ENCODE results near the gene IL26. TPM values are rescaled to one million over a fixed set of nuclear protein-coding genes. Genes with fewer than 3 reads are reported as not detected.

The IL26 gene
- total RNA-seq, 4 donors from 2014 or later = not detected

DNA sequence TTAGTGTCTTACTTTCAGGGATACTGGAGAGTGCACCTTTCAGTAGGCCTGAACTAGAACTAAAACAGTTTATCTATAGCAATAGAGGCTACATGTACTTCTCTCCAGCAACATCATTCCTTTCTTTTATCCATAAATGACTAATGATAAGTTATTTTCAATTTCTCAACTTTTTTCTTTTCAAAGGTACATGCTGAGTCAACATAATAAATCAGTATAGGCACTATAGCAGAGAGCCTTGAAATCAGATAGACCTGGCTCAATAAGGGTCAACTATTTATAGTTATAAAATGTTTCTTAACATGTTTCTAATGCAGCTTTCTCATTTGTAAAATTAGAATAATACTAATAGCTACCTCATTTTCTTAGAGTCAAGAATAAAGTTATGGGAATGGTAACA is 22.2 kb upstream of the IL26 start:
- peaks cover 4% of the 10 kb centered on the region for H3K27me3 ChIP-seq
- H3K4me1 ChIP-seq = peaks cover 0 to 24% (median 8%) of the 10 kb centered on the region in 3 donors
- no peak overlapping the region for H3K27ac ChIP-seq
- H3K36me3 ChIP-seq = no peaks in the 10 kb centered on the region
- TF ChIP-seq CTCF (IDR thresholded peaks at IDR 0.05) (no peak), POLR2AphosphoS5 (IDR thresholded peaks at IDR 0.05) (no peak), POLR2A (IDR thresholded peaks at IDR 0.05) (no peak), EP300 (IDR thresholded peaks at IDR 0.05) (no peak)
- H3K4me3 ChIP-seq = no peak overlapping the region
- no peaks in the 10 kb centered on the region for H3K9me3 ChIP-seq
- ATAC-seq = no peak

GRCh38 chr12:68246350-68246749 is 20.7 kb upstream of the IL26 start:
- no peak for ATAC-seq
- peak overlapping the region in 3 of 4 donors; percentile 59 to 66 (median 59) for H3K27ac ChIP-seq

GRCh38 chr12:68245180-68246021 is 19.8 kb upstream of the IL26 start:
- peaks cover 0 to 37% (median 16%) of the 10 kb centered on the region in 3 donors for H3K4me1 ChIP-seq
- no peak for ATAC-seq
- H3K36me3 ChIP-seq = no peaks in the 10 kb centered on the region
- no peaks in the 10 kb centered on the region for H3K27me3 ChIP-seq
- WGBS, 2 donors (ENCODE audit: low coverage in 1 of 2) = 0 to 6% methylated on average over 4 to 6 of the region's 6 CpGs
- no peaks in the 10 kb centered on the region for H3K9me3 ChIP-seq
- TF ChIP-seq EP300 (IDR thresholded peaks at IDR 0.05) (no peak), POLR2A (IDR thresholded peaks at IDR 0.05) (no peak), CTCF (IDR thresholded peaks at IDR 0.05) (no peak), POLR2AphosphoS5 (IDR thresholded peaks at IDR 0.05) (no peak)
- H3K4me3 ChIP-seq = peak overlapping the region; percentile 41 to 46
- peak overlapping the region; percentile 16 to 66 (median 59) for H3K27ac ChIP-seq

More at GRCh38 chr12:68246350-68246749, 20.7 kb upstream of the IL26 start:
- WGBS, 2 donors (ENCODE audit: low coverage in 1 of 2) = 52 to 82% methylated on average over 2 to 6 of the region's 6 CpGs
- no peak overlapping the region for H3K4me3 ChIP-seq
- H3K4me1 ChIP-seq = peaks cover 0 to 27% (median 11%) of the 10 kb centered on the region in 3 donors
- H3K27me3 ChIP-seq = no peaks in the 10 kb centered on the region
- TF ChIP-seq POLR2A (IDR thresholded peaks at IDR 0.05) (no peak), POLR2AphosphoS5 (IDR thresholded peaks at IDR 0.05) (no peak), CTCF (IDR thresholded peaks at IDR 0.05) (no peak), EP300 (IDR thresholded peaks at IDR 0.05) (no peak)
- H3K9me3 ChIP-seq = no peaks in the 10 kb centered on the region
- H3K36me3 ChIP-seq = no peaks in the 10 kb centered on the region

DNA sequence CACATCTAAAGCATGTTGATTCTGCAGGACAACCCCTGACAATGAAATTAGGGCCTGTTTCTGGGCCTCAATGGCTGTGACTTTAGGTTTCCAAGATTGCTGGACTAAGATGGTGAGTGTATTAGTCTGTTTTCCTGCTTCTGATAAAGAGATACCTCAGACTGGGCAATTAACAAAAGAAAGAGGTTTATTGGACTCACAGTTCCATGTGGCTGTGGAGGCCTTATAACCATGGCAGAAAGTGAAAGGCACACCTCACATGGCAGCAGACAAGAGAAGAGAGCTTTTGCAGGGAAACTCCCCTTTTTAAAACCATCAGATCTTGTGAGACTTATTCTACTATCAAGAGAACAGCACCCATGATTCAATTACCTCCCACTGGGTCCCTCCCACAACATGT is 17.2 kb upstream of the IL26 start:
- Histone ChIP-seq H3K27me3 (no peaks in the 10 kb centered on the region), H3K9me3 (no peaks in the 10 kb centered on the region), H3K4me1 (peaks cover 0 to 47% (median 16%) of the 10 kb centered on the region in 3 donors), H3K27ac (no peak overlapping the region), H3K36me3 (no peaks in the 10 kb centered on the region), H3K4me3 (no peak overlapping the region)
- TF ChIP-seq POLR2A (IDR thresholded peaks at IDR 0.05) (no peak), CTCF (IDR thresholded peaks at IDR 0.05) (no peak), EP300 (IDR thresholded peaks at IDR 0.05) (no peak), POLR2AphosphoS5 (IDR thresholded peaks at IDR 0.05) (no peak)
- no peak for ATAC-seq

- ATAC-seq = peak; percentile 47
- H3K4me1 ChIP-seq = peaks cover 0 to 58% (median 20%) of the 10 kb centered on the region in 3 donors
Measured at GRCh38 chr12:68240975-68241374, 15.4 kb upstream of the IL26 start.

More at GRCh38 chr12:68240975-68241374, 15.4 kb upstream of the IL26 start:
- WGBS, 2 donors (ENCODE audit: low coverage in 1 of 2) = 0 to 15% methylated on average over 1 of the region's 1 CpG
- Histone ChIP-seq H3K27me3 (no peaks in the 10 kb centered on the region), H3K4me3 (no peak overlapping the region), H3K9me3 (no peaks in the 10 kb centered on the region), H3K36me3 (no peaks in the 10 kb centered on the region), H3K27ac (peak overlapping the region in 3 of 4 donors; percentile 3 to 45 (median 39))
- no peak for TF ChIP-seq CTCF (IDR thresholded peaks at IDR 0.05)
- TF ChIP-seq POLR2A (IDR thresholded peaks at IDR 0.05) = no peak
- no peak for TF ChIP-seq POLR2AphosphoS5 (IDR thresholded peaks at IDR 0.05)
- TF ChIP-seq EP300 (IDR thresholded peaks at IDR 0.05) = no peak

All from gastroesophageal sphincter (tissue), 4 donors.